PC-9 (cell line): ENCODE results near the gene OR2V1. TPM values are rescaled to one million over a fixed set of nuclear protein-coding genes. Genes with fewer than 3 reads are reported as not detected.

Experiments
- BruUV-seq: library from RNA; stranded (reverse); fragments of 400-500 nt; replicated peaks from 2 replicates; lab custom pipeline; 2021; lab: Mats Ljungman, UMichigan
- CTCF ChIA-PET: fragments of 300-600 bp; sonication (Branson Sonifier 250); formaldehyde crosslinking; loops from one replicate; lab custom pipeline; 2022; ENCODE audit warnings: antibody characterized with exemption; lab: Charles Lee
- POLR2A ChIA-PET: fragments of 300-600 bp; sonication (Branson Sonifier 250); formaldehyde crosslinking; loops from one replicate; lab custom pipeline; 2022; ENCODE audit warnings: antibody characterized with exemption; ENCODE audit not compliant: unreplicated experiment; lab: Charles Lee
- DNase-seq, 2 experiments: peaks; one replicate each; pipeline versions ENCODE4 v3.0.0 to v3.0.0-alpha.2; 2015 to 2022; ENCODE audit warnings: mixed read lengths in 1 of 2
- H2AFZ ChIP-seq: fragments of 200-600 bp; sonication (generic); 2 replicates; pipeline ENCODE4 v1.8.1; 2017; ENCODE audit warnings: antibody characterized with exemption
- H3F3A ChIP-seq: fragments of 200-600 bp; sonication (generic); 2 replicates; pipeline ENCODE4 v1.8.1; 2017; ENCODE audit warnings: antibody characterized with exemption, mild to moderate bottlenecking, low read depth; ENCODE audit not compliant: insufficient read depth
- H3K27ac ChIP-seq: fragments of 200-600 bp; sonication (generic); 2 replicates; pipeline ENCODE4 v1.6.1; 2016; ENCODE audit warnings: mixed run types
- H3K27me3 ChIP-seq: fragments of 200-600 bp; sonication (generic); 2 replicates; pipeline ENCODE4 v1.6.1; 2016; ENCODE audit warnings: low read depth, mixed run types; ENCODE audit not compliant: insufficient read depth
- H3K36me3 ChIP-seq: fragments of 200-600 bp; sonication (generic); 2 replicates; pipeline ENCODE4 v1.6.1; 2016; ENCODE audit warnings: low read depth, mixed run types
- H3K4me1 ChIP-seq: fragments of 200-600 bp; sonication (generic); replicated peaks from 2 replicates; pipeline ENCODE4 v1.6.1; 2016; ENCODE audit warnings: mixed run types; ENCODE audit not compliant: insufficient read depth
- H3K4me2 ChIP-seq: fragments of 200-600 bp; sonication (generic); 2 replicates; pipeline ENCODE4 v1.6.1; 2017; ENCODE audit warnings: mixed run types
- H3K4me3 ChIP-seq: fragments of 200-600 bp; sonication (generic); 2 replicates; pipeline ENCODE4 v1.6.1; 2016; ENCODE audit warnings: mixed run types
- H3K79me2 ChIP-seq: fragments of 200-600 bp; sonication (generic); 2 replicates; pipeline ENCODE4 v1.6.1; 2017; ENCODE audit warnings: low read depth, mixed run types
- H3K9me2 ChIP-seq: fragments of 200-600 bp; sonication (generic); 2 replicates; pipeline ENCODE4 v1.8.1; 2017; ENCODE audit warnings: mild to moderate bottlenecking; ENCODE audit not compliant: insufficient read depth
- H3K9me3 ChIP-seq: fragments of 200-600 bp; sonication (generic); 2 replicates; pipeline ENCODE4 v1.8.1; 2016; ENCODE audit warnings: low read depth; ENCODE audit not compliant: insufficient read depth
- H4K20me1 ChIP-seq: fragments of 200-600 bp; sonication (generic); 2 replicates; pipeline ENCODE4 v1.8.1; 2017; ENCODE audit not compliant: insufficient read depth
- EZH2 ChIP-seq: fragments of 200-600 bp; sonication (generic); IDR thresholded peaks from 2 replicates; pipeline ENCODE4 v1.8.0; 2017; ENCODE audit warnings: antibody characterized with exemption, low read depth
- intact Hi-C: fragments of 100-400 bp; cut with micrococcal nuclease; formaldehyde crosslinking; loops from one replicate; pipeline ENCODE4 v1.10.0; 2022; ENCODE audit not compliant: unreplicated experiment
- total RNA-seq: library from RNA; stranded (reverse); gene quantifications from 2 replicates; pipeline ENCODE4 v1.2.3, GENCODE V29; 2021
- TF ChIP-seq, protein P1 (sequence below): fragments of 200-600 bp; sonication (generic); conservative IDR thresholded peaks from 2 replicates; pipeline ENCODE4 v1.6.1; 2017; ENCODE audit warnings: mixed run types, antibody characterized with exemption, mild to moderate bottlenecking, moderate library complexity

The OR2V1 gene
- total RNA-seq, 1 experiment from 2014 or later = not detected

DNA sequence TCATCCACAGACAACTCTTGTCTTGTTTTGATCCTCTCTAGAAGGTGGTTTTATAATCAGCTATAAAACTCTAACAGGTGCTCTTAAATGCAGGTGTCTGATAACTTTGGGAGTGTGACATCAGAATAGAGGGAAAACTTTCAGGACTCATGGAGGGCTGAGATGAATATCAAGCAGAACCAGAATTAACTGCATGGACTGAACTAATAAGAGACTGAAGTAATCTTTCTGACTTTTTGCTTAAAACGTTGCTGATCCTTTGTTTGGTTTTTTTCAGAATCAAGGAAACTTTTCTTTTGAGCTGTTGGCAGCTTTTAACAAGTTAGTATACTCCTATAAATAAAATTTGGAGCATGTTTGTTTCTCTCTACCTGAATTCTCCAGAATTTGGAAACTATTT, 14.2 kb upstream of the OR2V1 start:
- BruUV-seq = no TSS peak
- intact Hi-C loops = no loop called here
- ChIA-PET POLR2A (no interaction called here), CTCF (no interaction called here)
- Histone ChIP-seq H3K4me3 (no peak overlapping the region), H3K9me3 (no peaks in the 10 kb centered on the region), H2AFZ (no peak overlapping the region), H3K4me2 (no peak overlapping the region), H3K9me2 (no peaks in the 10 kb centered on the region), H3K36me3 (no peaks in the 10 kb centered on the region), H3F3A (peaks cover 14% of the 10 kb centered on the region; the same call in 1 of the 2 replicates), H3K27me3 (no peaks in the 10 kb centered on the region), H3K27ac (no peak overlapping the region), H3K79me2 (no peaks in the 10 kb centered on the region), H3K4me1 (peaks cover 21% of the 10 kb centered on the region), H4K20me1 (no peaks in the 10 kb centered on the region)
- no peak for TF ChIP-seq EZH2
- TF ChIP-seq, protein P1, sequence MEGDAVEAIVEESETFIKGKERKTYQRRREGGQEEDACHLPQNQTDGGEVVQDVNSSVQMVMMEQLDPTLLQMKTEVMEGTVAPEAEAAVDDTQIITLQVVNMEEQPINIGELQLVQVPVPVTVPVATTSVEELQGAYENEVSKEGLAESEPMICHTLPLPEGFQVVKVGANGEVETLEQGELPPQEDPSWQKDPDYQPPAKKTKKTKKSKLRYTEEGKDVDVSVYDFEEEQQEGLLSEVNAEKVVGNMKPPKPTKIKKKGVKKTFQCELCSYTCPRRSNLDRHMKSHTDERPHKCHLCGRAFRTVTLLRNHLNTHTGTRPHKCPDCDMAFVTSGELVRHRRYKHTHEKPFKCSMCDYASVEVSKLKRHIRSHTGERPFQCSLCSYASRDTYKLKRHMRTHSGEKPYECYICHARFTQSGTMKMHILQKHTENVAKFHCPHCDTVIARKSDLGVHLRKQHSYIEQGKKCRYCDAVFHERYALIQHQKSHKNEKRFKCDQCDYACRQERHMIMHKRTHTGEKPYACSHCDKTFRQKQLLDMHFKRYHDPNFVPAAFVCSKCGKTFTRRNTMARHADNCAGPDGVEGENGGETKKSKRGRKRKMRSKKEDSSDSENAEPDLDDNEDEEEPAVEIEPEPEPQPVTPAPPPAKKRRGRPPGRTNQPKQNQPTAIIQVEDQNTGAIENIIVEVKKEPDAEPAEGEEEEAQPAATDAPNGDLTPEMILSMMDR = no peak
- no peak for DNase-seq

DNA sequence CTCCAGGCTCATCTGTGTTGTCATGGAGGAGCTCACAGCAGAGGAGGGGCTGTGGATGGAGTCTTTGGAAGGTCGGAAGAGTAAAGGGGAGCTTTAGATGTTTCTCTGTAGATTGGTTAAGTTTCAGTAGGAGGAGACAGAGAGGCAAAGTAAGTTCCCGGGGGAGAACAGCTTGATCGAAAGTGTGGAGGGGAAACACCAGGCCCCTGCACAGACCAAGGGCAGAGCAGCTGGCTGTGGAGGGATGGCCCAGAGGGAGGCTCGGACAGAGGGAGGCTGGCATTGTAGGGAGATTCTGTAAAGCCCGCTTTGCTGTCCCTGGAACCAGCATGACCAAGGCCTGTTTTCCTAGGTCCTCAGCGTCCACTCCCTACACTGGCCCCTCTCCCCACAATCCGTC, 11.1 kb upstream of the OR2V1 start:
- no peak for TF ChIP-seq EZH2
- TF ChIP-seq, protein P1 = no peak
- CTCF ChIA-PET = no interaction called here
- DNase-seq = no peak

DNA sequence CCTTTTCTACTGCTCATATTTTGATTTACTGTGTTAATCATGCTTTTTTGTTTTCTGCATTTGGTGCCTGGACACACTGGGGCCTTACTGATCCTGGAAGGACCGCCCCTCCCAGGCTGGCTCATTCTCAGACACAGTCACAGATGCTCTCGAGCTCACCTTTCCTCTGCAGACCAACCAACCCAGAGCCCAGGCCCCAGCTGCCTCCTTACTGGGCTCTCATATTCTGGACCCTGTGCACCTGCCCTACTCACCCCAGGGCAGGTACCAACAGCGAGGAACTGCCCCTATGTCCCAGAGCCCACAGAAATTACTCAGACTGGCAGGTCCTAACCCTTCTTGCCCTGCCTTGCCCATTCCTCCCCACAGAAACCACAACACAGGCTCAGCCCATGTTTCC, 9.8 kb upstream of the OR2V1 start:
- no peak for TF ChIP-seq EZH2
- no TSS peak for BruUV-seq
- intact Hi-C loops = no loop called here

More for the DNA sequence above, 11.1 kb upstream of the OR2V1 start:
- H3K9me2 ChIP-seq = no peaks in the 10 kb centered on the region
- no peaks in the 10 kb centered on the region for H3K79me2 ChIP-seq
- no peak overlapping the region for H3K4me3 ChIP-seq
- no peaks in the 10 kb centered on the region for H3K9me3 ChIP-seq
- no peak overlapping the region for H2AFZ ChIP-seq
- no peak overlapping the region for H3K27ac ChIP-seq
- H3K36me3 ChIP-seq = no peaks in the 10 kb centered on the region
- no peaks in the 10 kb centered on the region for H4K20me1 ChIP-seq
- no peaks in the 10 kb centered on the region for H3K4me1 ChIP-seq
- POLR2A ChIA-PET = no interaction called here
- no peaks in the 10 kb centered on the region for H3F3A ChIP-seq
- no TSS peak for BruUV-seq
- H3K4me2 ChIP-seq = no peak overlapping the region
- intact Hi-C loops = no loop called here
- no peaks in the 10 kb centered on the region for H3K27me3 ChIP-seq

DNA sequence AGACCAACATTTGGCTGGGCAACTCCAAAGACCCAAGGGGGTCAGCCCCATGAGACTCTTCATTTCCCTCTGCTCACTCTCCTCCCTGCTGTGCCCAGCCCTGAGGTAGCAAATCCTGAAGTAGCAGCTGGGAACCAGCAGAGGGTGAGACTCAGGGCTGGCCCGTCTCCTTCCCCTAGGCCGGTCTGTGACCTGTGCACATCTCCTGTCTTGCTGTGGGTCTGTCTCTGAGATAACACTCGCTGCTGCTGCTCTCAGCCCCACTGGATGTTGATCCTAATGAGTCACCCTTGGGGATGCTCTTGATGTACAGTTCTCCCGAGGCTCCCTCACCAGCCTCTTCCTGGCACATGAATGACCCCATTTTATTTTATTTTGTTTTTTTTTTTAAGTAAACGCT, 7.3 kb upstream of the OR2V1 start:
- ChIA-PET CTCF (no interaction called here), POLR2A (no interaction called here)
- Histone ChIP-seq H3K27me3 (no peaks in the 10 kb centered on the region), H4K20me1 (no peaks in the 10 kb centered on the region), H3K79me2 (no peaks in the 10 kb centered on the region), H3K27ac (no peak overlapping the region), H3K4me2 (no peak overlapping the region), H3K4me1 (peaks cover 23% of the 10 kb centered on the region), H3F3A (peaks cover 6% of the 10 kb centered on the region; the same call in 1 of the 2 replicates), H3K36me3 (no peaks in the 10 kb centered on the region), H3K4me3 (no peak overlapping the region), H2AFZ (no peak overlapping the region), H3K9me3 (0 out of 2 replicates have a peak, but pooled peaks cover 8% of the 10 kb centered on the region), H3K9me2 (no peaks in the 10 kb centered on the region)
- TF ChIP-seq, protein P1 = peak; percentile 30; the same call in 1 of the 2 replicates
- TF ChIP-seq EZH2 = no peak
- intact Hi-C loops = no loop called here
- DNase-seq = no peak
- no TSS peak for BruUV-seq

More for the DNA sequence above, 9.8 kb upstream of the OR2V1 start:
- no peaks in the 10 kb centered on the region for H3F3A ChIP-seq
- DNase-seq = no peak
- no peak overlapping the region for H3K27ac ChIP-seq
- no peaks in the 10 kb centered on the region for H4K20me1 ChIP-seq
- ChIA-PET POLR2A (no interaction called here), CTCF (no interaction called here)
- H3K36me3 ChIP-seq = no peaks in the 10 kb centered on the region
- H3K9me2 ChIP-seq = no peaks in the 10 kb centered on the region
- H3K4me1 ChIP-seq = no peaks in the 10 kb centered on the region
- H3K9me3 ChIP-seq = 0 out of 2 replicates have a peak, but pooled peaks cover 8% of the 10 kb centered on the region
- no peaks in the 10 kb centered on the region for H3K79me2 ChIP-seq
- H3K4me3 ChIP-seq = no peak overlapping the region
- H3K4me2 ChIP-seq = no peak overlapping the region
- H3K27me3 ChIP-seq = no peaks in the 10 kb centered on the region
- H2AFZ ChIP-seq = no peak overlapping the region
